Activated CD8-positive, alpha-beta memory T cell treated with anti-CD3 and anti-CD28 coated beads, Interleukin-2, amount 10 ng/mL, durations not matched to agents 7 days and 5 days (primary cell): ENCODE results near the gene ARHGEF11. TPM values are rescaled to one million over a fixed set of nuclear protein-coding genes. Genes with fewer than 3 reads are reported as not detected.

Experiments used
- ATAC-seq: fragments of 150-1000 bp; cut with Tn5 transposase; one replicate; pipeline ENCODE4 v1.10.0; 2021; ENCODE audit warnings: moderate library complexity
- CTCF ChIA-PET: fragments of 350-600 bp; sonication (Branson Sonifier 250); formaldehyde crosslinking; loops from one replicate; lab custom pipeline; 2021; ENCODE audit warnings: antibody characterized with exemption; lab: Charles Lee
- DNase-seq: peaks from one replicate; pipeline ENCODE4 v3.0.0-alpha.2; 2020
- H3K27ac Mint-ChIP-seq: one replicate; pipeline ENCODE4 v1.8.0; 2021; ENCODE audit warnings: mild to moderate bottlenecking, mixed read lengths
- H3K27me3 Mint-ChIP-seq: one replicate; pipeline ENCODE4 v1.8.0; 2021; ENCODE audit warnings: mixed read lengths
- H3K36me3 Mint-ChIP-seq: one replicate; pipeline ENCODE4 v1.8.0; 2021; ENCODE audit warnings: mild to moderate bottlenecking, mixed read lengths
- H3K4me1 Mint-ChIP-seq: one replicate; pipeline ENCODE4 v1.8.0; 2021; ENCODE audit warnings: mixed read lengths
- H3K4me3 Mint-ChIP-seq: one replicate; pipeline ENCODE4 v1.8.0; 2021; ENCODE audit warnings: mild to moderate bottlenecking, moderate library complexity, mixed read lengths
- H3K9me3 Mint-ChIP-seq: one replicate; pipeline ENCODE4 v1.8.0; 2022; ENCODE audit warnings: low read depth, mixed read lengths
- microRNA-seq: library from miRNA; unstranded; fragments of <30 nt; microRNA quantifications from one replicate; pipeline ENCODE4 v1.2.0, GENCODE V29; 2022
- total RNA-seq, 2 experiments: library from RNA; stranded (reverse); gene quantifications; one replicate each; pipeline ENCODE4 v1.2.3, GENCODE V29; 2021

The ARHGEF11 gene
- total RNA-seq, 2 experiments from 2014 or later = 0.66 to 6.1 TPM

- no peaks in the 10 kb centered on the region for H3K9me3 Mint-ChIP-seq
- H3K27me3 Mint-ChIP-seq = peaks cover 38% of the 10 kb centered on the region
- peaks cover 4% of the 10 kb centered on the region for H3K4me1 Mint-ChIP-seq
- H3K36me3 Mint-ChIP-seq = no peaks in the 10 kb centered on the region
- ATAC-seq (no peak), DNase-seq (no peak)
- CTCF ChIA-PET = interaction anchor here (1.0 to 3.5 kb wide), 5 partner anchors 23 to 196 kb away, joined by 3 to 17 read pairs (median 5); partner anchors contain the start of genes NTRK1 and PRCC
- no peak overlapping the region for H3K27ac Mint-ChIP-seq
- no peak overlapping the region for H3K4me3 Mint-ChIP-seq
Observed at GRCh38 chr1:156885314-156885713, 160.2 kb downstream of the ARHGEF11 start.

Small RNAs within 50 kb of the gene (microRNA-seq; reads per million reads assigned to microRNA genes)
- gene MIR765 = not detected

Other genes starting within 250 kb of the ARHGEF11 start
- gene SH2D2A, start 228.9 kb downstream of the ARHGEF11 start, total RNA-seq = 100 to 1,000 TPM; 157 to 205 TPM
- gene INSRR, start 186.6 kb downstream of the ARHGEF11 start, total RNA-seq = under 1 TPM; 0.09 to 0.19 TPM
- 1 to 10 TPM; 2.8 to 8.8 TPM for gene NTRK1, start 184.9 kb downstream of the ARHGEF11 start, total RNA-seq
- gene PEAR1, start 152.0 kb downstream of the ARHGEF11 start, total RNA-seq = not detected
- gene LRRC71, start 125.1 kb downstream of the ARHGEF11 start, total RNA-seq = not detected
- not detected for gene ETV3L, start 54.1 kb upstream of the ARHGEF11 start, total RNA-seq
- 10 to 100 TPM; 27.8 to 32.8 TPM for gene ETV3, start 92.7 kb upstream of the ARHGEF11 start, total RNA-seq